K562 (cell line): ENCODE results near the gene PYHIN1. TPM values are rescaled to one million over a fixed set of nuclear protein-coding genes. Genes with fewer than 3 reads are reported as not detected.
A peak's percentile ranks its signal among the peaks of the same experiment; 100 is the strongest.

Experiments
- CBX1 ChIP-seq: sonication (generic); IDR thresholded peaks from 2 replicates; pipeline ENCODE4 v1.6.1; 2016; ENCODE audit warnings: antibody characterized with exemption, low read depth, mild to moderate bottlenecking
- CREB3 ChIP-seq: fragments of 450-650 bp; conservative IDR thresholded peaks from 2 replicates; pipeline ENCODE4 v1.6.1; 2016; ENCODE audit warnings: missing genetic modification characterization, low read depth, mild to moderate bottlenecking, missing compliant biosample characterization, moderate library complexity
- CREM ChIP-seq: IDR thresholded peaks from 2 replicates; pipeline ENCODE4 v1.6.1; 2014; ENCODE audit warnings: antibody characterized with exemption, low read depth
- FOXA1 ChIP-seq: fragments of 450-650 bp; IDR thresholded peaks from 2 replicates; pipeline ENCODE4 v1.6.1; 2016; ENCODE audit warnings: mild to moderate bottlenecking, borderline replicate concordance
- FOXK2 ChIP-seq, 2 experiments: fragments of 450-650 bp; IDR thresholded peaks in 1 of 2; conservative IDR thresholded peaks in 1 of 2; 2 replicates each; pipeline ENCODE4 v1.6.1; 2016; ENCODE audit warnings: low read depth in 2 of 2, mild to moderate bottlenecking in 1 of 2
- GABPB1 ChIP-seq: sonication (generic); formaldehyde crosslinking; IDR thresholded peaks from 2 replicates; pipeline ENCODE4 v1.8.0; 2022; ENCODE audit warnings: mild to moderate bottlenecking, missing genetic modification reagents
- GATAD2B ChIP-seq: fragments of 450-650 bp; IDR thresholded peaks from 2 replicates; pipeline ENCODE4 v1.6.1; 2017; ENCODE audit warnings: mild to moderate bottlenecking, borderline replicate concordance
- HBP1 ChIP-seq: fragments of 450-650 bp; formaldehyde crosslinking; IDR thresholded peaks from 2 replicates; pipeline ENCODE4 v1.4.0; 2022; ENCODE audit warnings: missing genetic modification characterization
- HDAC2 ChIP-seq: fragments of 450-650 bp; IDR thresholded peaks from 2 replicates; pipeline ENCODE4 v1.6.1; 2016; ENCODE audit warnings: mild to moderate bottlenecking
- HDAC6 ChIP-seq: IDR thresholded peaks from 2 replicates; pipeline ENCODE4 v1.6.1; 2012; ENCODE audit warnings: low read depth, mild to moderate bottlenecking, control low read depth, inconsistent platforms, low read length, moderate library complexity
- HMG20A ChIP-seq: fragments of 450-650 bp; formaldehyde crosslinking; conservative IDR thresholded peaks from 2 replicates; pipeline ENCODE4 v1.4.0; 2020; ENCODE audit warnings: mild to moderate bottlenecking, mixed read lengths
- MAFF ChIP-seq: IDR thresholded peaks from 2 replicates; pipeline ENCODE4 v1.6.1; 2012; ENCODE audit warnings: low read length, improper control_type of control experiment
- MBD2 ChIP-seq: sonication (generic); IDR thresholded peaks from 2 replicates; pipeline ENCODE4 v1.6.1; 2016; ENCODE audit warnings: low read depth, borderline replicate concordance
- MTA1 ChIP-seq: fragments of 450-650 bp; IDR thresholded peaks from 2 replicates; pipeline ENCODE4 v1.6.1; 2017; ENCODE audit warnings: borderline replicate concordance
- POLR2B ChIP-seq: fragments of 450-650 bp; IDR thresholded peaks from 2 replicates; pipeline ENCODE4 v1.6.1; 2018; ENCODE audit warnings: low read depth; ENCODE audit not compliant: partially characterized antibody
- POLR2G ChIP-seq: fragments of 200-400 bp; formaldehyde crosslinking; IDR thresholded peaks from 2 replicates; pipeline ENCODE4 v1.6.1; 2017; ENCODE audit warnings: low read depth, mild to moderate bottlenecking, antibody characterized with exemption, low read length, moderate library complexity
- PREB ChIP-seq: sonication (generic); formaldehyde crosslinking; IDR thresholded peaks from 2 replicates; pipeline ENCODE4 v1.8.1; 2023; ENCODE audit warnings: mild to moderate bottlenecking, missing genetic modification reagents
- PRMT5 ChIP-seq: sonication (generic); formaldehyde crosslinking; IDR thresholded peaks from 2 replicates; pipeline ENCODE4 v1.5.0; 2020; ENCODE audit warnings: missing genetic modification reagents
- PTBP1 ChIP-seq: fragments of 200-400 bp; formaldehyde crosslinking; IDR thresholded peaks from 2 replicates; pipeline ENCODE4 v1.6.1; 2017; ENCODE audit warnings: low read depth, low read length
- SIN3A ChIP-seq, 2 experiments: fragments of 150-350 bp in 1 of 2; IDR thresholded peaks; 2 replicates each; pipeline ENCODE4 v1.6.1; 2011 to 2016; ENCODE audit warnings: borderline replicate concordance in 2 of 2, low read depth in 2 of 2, low read length in 2 of 2, mild to moderate bottlenecking in 2 of 2, moderate library complexity in 2 of 2; ENCODE audit not compliant: control insufficient read depth in 1 of 2
- SNIP1 ChIP-seq: fragments of 450-650 bp; IDR thresholded peaks from 2 replicates; pipeline ENCODE4 v1.7.1; 2017; ENCODE audit warnings: low read depth, mild to moderate bottlenecking
- STAT5A ChIP-seq: IDR thresholded peaks from 2 replicates; pipeline ENCODE4 v1.6.1; 2012; ENCODE audit warnings: low read length, inconsistent platforms, borderline replicate concordance
- ZBED1 ChIP-seq: IDR thresholded peaks from 2 replicates; pipeline ENCODE4 v1.6.1; 2014
- ZBTB17 ChIP-seq: fragments of 450-650 bp; formaldehyde crosslinking; IDR thresholded peaks from 2 replicates; pipeline ENCODE4 v1.4.0; 2020; ENCODE audit warnings: mild to moderate bottlenecking
- ZBTB8A ChIP-seq: fragments of 450-650 bp; IDR thresholded peaks from 2 replicates; pipeline ENCODE4 v1.6.1; 2018; ENCODE audit warnings: mild to moderate bottlenecking, moderate library complexity; ENCODE audit not compliant: partially characterized antibody
- ZNF354B ChIP-seq: fragments of 250-450 bp; sonication (Bioruptor Pico); IDR thresholded peaks from 2 replicates; pipeline ENCODE4 v1.4.0; 2020
- ZNF408 ChIP-seq: fragments of 250-450 bp; sonication (Bioruptor Pico); IDR thresholded peaks from 2 replicates; pipeline ENCODE4 v1.4.0; 2020; ENCODE audit warnings: low read depth, mild to moderate bottlenecking, moderate library complexity
- ZNF668 ChIP-seq: fragments of 250-450 bp; sonication (Bioruptor Pico); IDR thresholded peaks from 2 replicates; pipeline ENCODE4 v1.8.0; 2022; ENCODE audit warnings: mild to moderate bottlenecking, inconsistent platforms
- ZNF695 ChIP-seq: fragments of 450-650 bp; formaldehyde crosslinking; IDR thresholded peaks from 2 replicates; pipeline ENCODE4 v1.4.0; 2020; ENCODE audit warnings: mild to moderate bottlenecking, moderate library complexity
- ZNF696 ChIP-seq: fragments of 250-450 bp; sonication (Bioruptor Pico); conservative IDR thresholded peaks from 2 replicates; pipeline ENCODE4 v1.4.0; 2020; ENCODE audit warnings: mild to moderate bottlenecking, moderate library complexity
- ZNF785 ChIP-seq: fragments of 250-450 bp; sonication (Bioruptor Pico); IDR thresholded peaks from 2 replicates; pipeline ENCODE4 v1.4.0; 2020; ENCODE audit warnings: mild to moderate bottlenecking
- polyA plus RNA-seq, 8 experiments: library from polyadenylated mRNA; depleted of rRNA in 4 of 8; stranded (reverse) in 5 of 8; unstranded in 3 of 8; fragments of >200 nt; fragmentation: Nextera tagmentation in 2 of 8; fragmentation: Illumina TruSeq in 1 of 8; extraction: Ambion mirVana in 2 of 8; extraction: Trizol in 1 of 8; gene quantifications; 2 replicates each; pipeline versions ENCODE4 v1.2.1 to v1.2.3, GENCODE V29; 2011 to 2014; ENCODE audit warnings: inconsistent platforms in 1 of 8, missing spikeins in 1 of 8
- total RNA-seq, 7 experiments: library from RNA; depleted of rRNA in 6 of 7; stranded (reverse); fragments of >200 nt in 6 of 7; fragmentation: Illumina TruSeq in 2 of 7; extraction: Trizol in 2 of 7; gene quantifications; 2 replicates each; pipeline versions ENCODE4 v1.2.1 to v1.2.3, GENCODE V29; 2011 to 2021; ENCODE audit warnings: low replicate concordance in 1 of 7

Gene PYHIN1
- total and polyA plus RNA-seq, 9 of the 15 experiments (the other 6 are each of a cell fraction or from before 2014, with no cell fraction given): not detected

GRCh38 chr1:159015440-159015909, 84.1 kb downstream of the PYHIN1 start (continued):
- TF ChIP-seq SIN3A (IDR thresholded peaks at IDR 0.05; ENCODE audit: borderline replicate concordance in 2 of 2, control insufficient read depth in 1 of 2, low read depth in 2 of 2, low read length in 2 of 2) (no peak), MBD2 (no peak), ZNF354B (CRISPR knock-in tag) (0 out of 2 replicates have a peak, but pooled peaks have one; percentile 18), POLR2B (no peak), SNIP1 (no peak), ZNF408 (no peak), GABPB1 (CRISPR knock-in tag) (no peak), HBP1 (CRISPR knock-in tag) (0 out of 2 replicates have a peak, but pooled peaks have one; percentile 28), HDAC2 (no peak), ZNF668 (CRISPR knock-in tag) (no peak), ZNF695 (CRISPR knock-in tag) (no peak), HMG20A (no peak), ZBTB8A (no peak), CREM (no peak), PRMT5 (CRISPR knock-in tag) (no peak), POLR2G (no peak), PTBP1 (no peak), CREB3 (peak; percentile 84; the same call in 1 of the 2 replicates), MTA1 (no peak), ZBED1 (no peak), CBX1 (no peak), GATAD2B (no peak), ZBTB17 (CRISPR knock-in tag) (0 out of 2 replicates have a peak, but pooled peaks have one; percentile 47), MAFF (no peak), HDAC6 (no peak), FOXK2 (conservative IDR thresholded peaks at IDR 0.05 in 1 of 2, IDR thresholded peaks at IDR 0.05 in 1 of 2; ENCODE audit: low read depth in 2 of 2) (no peak), FOXA1 (no peak), ZNF696 (CRISPR knock-in tag) (no peak), ZNF785 (CRISPR knock-in tag) (no peak), STAT5A (no peak), PREB (CRISPR knock-in tag) (no peak)
